Adrenal gland (tissue), 12 donors: ENCODE measurements around the gene EXOC4. TPM values are rescaled to one million over a fixed set of nuclear protein-coding genes. Genes with fewer than 3 reads are reported as not detected.

Source experiments
- DNase-seq, 7 donors: peaks; one replicate each; pipeline ENCODE4 v3.0.0-alpha.2; 2019 to 2020
- H3K27ac ChIP-seq, 5 donors: fragments of 200-600 bp; sonication (generic) in 4 of 5; 1 replicate in 3 of 5; 2 replicates in 2 of 5; pipeline versions ENCODE4 v1.5.1 to v1.8.0; 2016 to 2020; ENCODE audit warnings: mild to moderate bottlenecking in 1 of 5
- H3K27me3 ChIP-seq: fragments of 200-600 bp; 2 replicates; pipeline ENCODE4 v1.8.0; 2021
- H3K36me3 ChIP-seq, 2 donors: fragments of 200-600 bp; replicated peaks in 1 of 2; 1 replicate in 1 of 2; 2 replicates in 1 of 2; pipeline versions ENCODE4 v1.5.1 to v1.8.0; 2018 to 2022
- H3K4me1 ChIP-seq, 2 donors: fragments of 200-600 bp; replicated peaks in 1 of 2; 1 replicate in 1 of 2; 2 replicates in 1 of 2; pipeline versions ENCODE4 v1.5.1 to v1.8.0; 2018 to 2021
- H3K4me3 ChIP-seq, 4 donors: fragments of 200-600 bp; sonication (generic) in 3 of 4; one replicate each; pipeline ENCODE4 v1.5.1; 2016 to 2018
- H3K9me3 ChIP-seq, 3 donors: fragments of 200-600 bp; sonication (generic) in 1 of 3; replicated peaks in 1 of 3; 1 replicate in 2 of 3; 2 replicates in 1 of 3; pipeline versions ENCODE4 v1.5.1 to v1.8.0; 2016 to 2021
- POLR2A ChIP-seq, 2 donors: fragments of 450-650 bp; IDR thresholded peaks; one replicate each; pipeline ENCODE4 v1.6.1; 2017; ENCODE audit warnings: antibody characterized with exemption in 2 of 2, mild to moderate bottlenecking in 2 of 2, moderate library complexity in 1 of 2
- WGBS, 4 donors: extraction: QIAGEN DNeasy Blood & Tissue Kit in 2 of 4; methylation state at CpG; one replicate each; pipeline versions ENCODE4 v1.1.5 to v1.1.7; 2013 to 2017; 5-methylcytosine and 5-hydroxymethylcytosine counted together
- intact Hi-C, 2 donors: fragments of 100-400 bp; cut with DNase I; formaldehyde crosslinking; loops; one replicate each; pipeline versions ENCODE4 v1.14.1 to v1.15.0; 2022 to 2023
- polyA plus RNA-seq, 3 donors: library from polyadenylated mRNA; stranded (reverse); fragments of 200-250 nt in 2 of 3; fragments of 350-450 nt in 1 of 3; fragmentation: Illumina TruSeq in 1 of 3; extraction: RNeasy Lipid Tissue Mini Kit (QIAGEN cat#74804) in 1 of 3; gene quantifications; one replicate each; pipeline ENCODE4 v1.2.3, GENCODE V29; 2013 to 2014
- total RNA-seq, 9 donors: library from RNA; depleted of rRNA in 4 of 9; stranded (reverse); fragments of >200 nt in 4 of 9; fragments of 120-200 nt in 1 of 9; fragmentation: NEBNext Ultra II Directional in 1 of 9; extraction: Animal tissue kit (Norgen Biotek cat#: 25700) in 1 of 9; gene quantifications; one replicate each; pipeline versions ENCODE4 v1.1.0 to v1.2.4, GENCODE V29; 2013 to 2023
- TF ChIP-seq, protein P1 (sequence below), 6 experiments: fragments of 450-650 bp in 4 of 6; fragments of 200-600 bp in 2 of 6; sonication (generic) in 1 of 6; IDR thresholded peaks; 1 replicate in 5 of 6; 2 replicates in 1 of 6; pipeline versions ENCODE4 v1.5.1 to v1.8.0; 2016 to 2021; ENCODE audit warnings: antibody characterized with exemption in 6 of 6, mild to moderate bottlenecking in 2 of 6, moderate library complexity in 1 of 6
- donor health status: healthy with polysubstance abuse.
- donor health status: Bipolar disorder and iron deficiency.
- donor health status: DM: yes; HTN: yes; CAD: no.
- donor health status: DM: no; HTN: no; CAD: no.
- donor health status: DM: no; HTN: no; CAD: no.
- donor health status: DM: yes; HTN: yes; CAD: no.

The EXOC4 gene
- total and polyA plus RNA-seq, 12 donors = 12.5 to 93.8 (median 67.4) TPM

DNA sequence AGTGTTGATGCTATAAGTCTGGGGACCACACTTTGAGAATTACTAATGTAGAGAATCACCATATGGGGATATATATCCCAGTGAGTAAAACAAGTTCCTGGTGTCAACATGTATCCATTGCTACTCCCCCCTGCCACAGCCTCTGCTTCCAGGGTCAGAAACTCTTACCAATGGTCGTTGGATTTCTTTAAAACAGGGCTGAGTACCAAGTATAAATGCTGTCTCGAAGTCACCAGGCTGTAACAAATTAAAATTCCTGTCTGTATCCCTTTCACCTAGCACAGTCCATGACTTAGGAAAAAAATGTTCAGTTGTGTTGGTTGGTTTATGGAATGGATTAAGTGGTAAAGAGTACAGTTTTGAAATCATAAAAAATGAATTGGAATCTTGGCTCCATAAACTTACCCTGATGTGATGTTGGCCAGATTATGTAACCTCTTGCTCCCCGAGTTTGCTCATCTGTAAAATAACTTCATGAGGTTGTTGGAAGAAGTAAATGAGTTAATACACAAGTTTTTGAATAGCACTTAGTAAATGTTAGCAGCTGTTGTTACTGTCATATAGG lies 510.3 kb downstream of the EXOC4 start:
- WGBS, 4 donors = 70 to 85% (median 78%) methylated on average over 3 of the region's 3 CpGs
- no peak for DNase-seq
- Histone ChIP-seq H3K27ac (no peak overlapping the region), H3K9me3 (no peaks in the 10 kb centered on the region), H3K36me3 (no peaks in the 10 kb centered on the region), H3K4me3 (no peak overlapping the region), H3K27me3 (no peaks in the 10 kb centered on the region), H3K4me1 (no peaks in the 10 kb centered on the region)
- intact Hi-C loops = no loop called here
- TF ChIP-seq POLR2A (IDR thresholded peaks at IDR 0.05) = no peak
- TF ChIP-seq, protein P1, sequence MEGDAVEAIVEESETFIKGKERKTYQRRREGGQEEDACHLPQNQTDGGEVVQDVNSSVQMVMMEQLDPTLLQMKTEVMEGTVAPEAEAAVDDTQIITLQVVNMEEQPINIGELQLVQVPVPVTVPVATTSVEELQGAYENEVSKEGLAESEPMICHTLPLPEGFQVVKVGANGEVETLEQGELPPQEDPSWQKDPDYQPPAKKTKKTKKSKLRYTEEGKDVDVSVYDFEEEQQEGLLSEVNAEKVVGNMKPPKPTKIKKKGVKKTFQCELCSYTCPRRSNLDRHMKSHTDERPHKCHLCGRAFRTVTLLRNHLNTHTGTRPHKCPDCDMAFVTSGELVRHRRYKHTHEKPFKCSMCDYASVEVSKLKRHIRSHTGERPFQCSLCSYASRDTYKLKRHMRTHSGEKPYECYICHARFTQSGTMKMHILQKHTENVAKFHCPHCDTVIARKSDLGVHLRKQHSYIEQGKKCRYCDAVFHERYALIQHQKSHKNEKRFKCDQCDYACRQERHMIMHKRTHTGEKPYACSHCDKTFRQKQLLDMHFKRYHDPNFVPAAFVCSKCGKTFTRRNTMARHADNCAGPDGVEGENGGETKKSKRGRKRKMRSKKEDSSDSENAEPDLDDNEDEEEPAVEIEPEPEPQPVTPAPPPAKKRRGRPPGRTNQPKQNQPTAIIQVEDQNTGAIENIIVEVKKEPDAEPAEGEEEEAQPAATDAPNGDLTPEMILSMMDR (IDR thresholded peaks at IDR 0.05) = no peak

GRCh38 chr7:133769668-133770067 lies 516.8 kb downstream of the EXOC4 start:
- intact Hi-C loops = no loop called here
- Histone ChIP-seq H3K27ac (no peak overlapping the region), H3K27me3 (no peaks in the 10 kb centered on the region), H3K4me1 (peaks cover 0 to 4% of the 10 kb centered on the region in 2 donors), H3K36me3 (no peaks in the 10 kb centered on the region), H3K9me3 (no peaks in the 10 kb centered on the region), H3K4me3 (no peak overlapping the region)
- 79 to 83% (median 81%) methylated on average over 1 of the region's 1 CpG for WGBS, 4 donors
- no peak for DNase-seq
- TF ChIP-seq, protein P1 (IDR thresholded peaks at IDR 0.05) = no peak
- TF ChIP-seq POLR2A (IDR thresholded peaks at IDR 0.05) = no peak

DNA sequence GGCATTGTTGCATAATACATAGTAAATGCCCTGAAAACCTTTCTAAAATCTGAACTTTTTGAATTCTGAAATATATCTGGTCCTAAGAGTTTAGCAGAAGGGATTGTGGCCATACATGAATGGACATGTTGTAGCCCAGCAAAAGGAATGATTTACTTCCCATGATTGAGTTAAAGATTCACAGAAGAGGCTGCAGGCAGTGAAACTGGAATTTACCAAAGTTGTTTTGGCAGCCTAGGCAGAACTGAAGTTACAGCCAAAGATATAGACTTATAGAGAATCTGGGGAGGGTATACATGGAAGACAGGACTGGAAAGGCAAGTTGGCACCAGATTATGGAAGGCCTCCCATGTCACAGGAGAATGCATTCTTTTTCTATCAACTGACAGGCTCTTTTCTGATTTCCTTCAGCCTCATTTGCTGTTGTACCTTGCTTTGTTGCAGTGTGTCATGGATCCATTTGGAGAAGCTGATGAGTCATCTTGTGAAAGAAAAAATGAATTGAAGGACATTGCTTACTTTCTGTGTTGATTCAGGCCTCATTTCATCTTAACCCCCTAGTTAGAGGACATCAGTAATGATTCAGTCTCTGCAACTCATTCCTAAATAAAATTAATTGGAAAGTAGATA lies 518.1 kb downstream of the EXOC4 start:
- H3K9me3 ChIP-seq = no peaks in the 10 kb centered on the region
- no peak for TF ChIP-seq POLR2A (IDR thresholded peaks at IDR 0.05)
- TF ChIP-seq, protein P1 (IDR thresholded peaks at IDR 0.05) = no peak
- H3K4me1 ChIP-seq = peaks cover 0 to 4% of the 10 kb centered on the region in 2 donors
- DNase-seq = no peak
- peak overlapping the region in 1 of 5 donors; percentile 4 for H3K27ac ChIP-seq
- no peaks in the 10 kb centered on the region for H3K27me3 ChIP-seq
- intact Hi-C loops = no loop called here
- H3K4me3 ChIP-seq = no peak overlapping the region
- H3K36me3 ChIP-seq = no peaks in the 10 kb centered on the region

DNA sequence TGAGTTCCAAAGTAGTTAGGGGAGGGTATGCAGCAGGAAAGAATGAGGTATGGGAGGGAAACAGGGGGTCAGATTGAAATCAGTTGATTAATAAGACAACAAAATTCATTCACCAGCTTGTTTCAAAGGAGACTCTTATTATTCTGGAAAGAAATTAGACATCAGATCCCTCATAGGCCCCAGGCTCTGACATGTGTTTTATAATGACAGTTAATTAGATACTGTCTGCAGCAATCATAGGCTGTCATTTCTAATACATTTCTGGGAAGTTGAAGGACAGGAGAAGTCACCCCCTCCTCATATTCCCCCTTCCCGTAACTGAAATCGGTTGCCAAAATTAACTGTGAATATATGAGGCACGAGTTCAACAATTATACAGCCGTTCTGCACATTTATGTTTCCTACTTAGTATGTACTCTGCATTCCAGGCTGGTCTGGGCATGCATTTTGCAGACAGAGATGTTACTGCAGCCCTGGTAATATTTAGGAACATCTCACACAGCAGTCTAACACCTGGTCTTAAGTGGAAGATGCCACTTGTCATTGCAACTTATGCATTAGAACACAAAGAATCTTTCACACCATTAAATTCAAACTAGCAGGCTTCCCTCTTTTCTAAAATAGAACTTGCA lies 519.0 kb downstream of the EXOC4 start:
- H3K9me3 ChIP-seq = no peaks in the 10 kb centered on the region
- WGBS, 4 donors = 78 to 97% (median 85%) methylated on average over 4 of the region's 4 CpGs
- no peaks in the 10 kb centered on the region for H3K36me3 ChIP-seq
- DNase-seq = no peak
- no peaks in the 10 kb centered on the region for H3K27me3 ChIP-seq
- TF ChIP-seq POLR2A (IDR thresholded peaks at IDR 0.05) = no peak
- TF ChIP-seq, protein P1 (IDR thresholded peaks at IDR 0.05) = no peak
- H3K4me3 ChIP-seq = no peak overlapping the region
- H3K27ac ChIP-seq = no peak overlapping the region
- peaks cover 0 to 4% of the 10 kb centered on the region in 2 donors for H3K4me1 ChIP-seq
- intact Hi-C loops = no loop called here
